Activated CD8-positive, alpha-beta memory T cell treated with anti-CD3 and anti-CD28 coated beads for 4 hours (primary cell): ENCODE measurements around the gene GAB1.

Source experiments
- DNase-seq, 2 donors: peaks; one replicate each; pipeline ENCODE4 v3.0.0-alpha.2; 2020; ENCODE audit warnings: low read depth in 2 of 2

GAB1 gene

DNA sequence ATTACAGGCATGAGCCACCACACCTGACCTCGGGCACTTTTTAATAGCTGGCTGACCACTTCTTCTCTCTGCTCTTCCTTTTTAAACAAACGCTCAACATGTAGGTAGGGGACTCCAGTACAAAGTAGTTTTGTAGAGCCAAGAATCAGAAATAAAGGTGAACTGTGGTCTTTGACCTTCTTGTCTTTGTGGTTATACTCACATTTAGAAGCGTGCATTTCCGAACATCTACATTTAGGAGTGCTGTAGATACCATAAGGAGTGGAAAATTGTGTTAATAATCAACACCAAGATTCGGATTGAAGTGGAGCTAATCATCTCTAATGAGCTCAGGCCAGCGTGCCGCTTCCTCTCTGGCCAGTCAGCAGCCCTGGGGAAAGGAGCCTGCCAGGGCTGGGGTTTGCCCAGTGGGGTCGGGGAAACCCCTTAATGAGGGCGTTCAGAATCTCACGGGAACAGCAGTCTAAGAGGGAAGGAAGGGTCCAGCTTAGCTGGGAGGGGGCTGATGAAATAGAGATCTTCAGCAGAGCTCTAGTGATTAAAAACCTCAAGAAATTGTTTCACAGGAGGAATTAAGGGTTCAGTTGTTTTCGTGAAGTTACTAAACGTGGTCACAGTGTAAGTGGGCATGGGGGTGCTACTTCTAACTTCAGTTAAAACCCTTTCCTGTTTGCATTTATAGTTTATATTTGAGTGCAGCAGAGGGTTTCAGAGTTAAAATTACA is 81.2 kb downstream of the GAB1 start:
- DNase-seq, result no peak

DNA sequence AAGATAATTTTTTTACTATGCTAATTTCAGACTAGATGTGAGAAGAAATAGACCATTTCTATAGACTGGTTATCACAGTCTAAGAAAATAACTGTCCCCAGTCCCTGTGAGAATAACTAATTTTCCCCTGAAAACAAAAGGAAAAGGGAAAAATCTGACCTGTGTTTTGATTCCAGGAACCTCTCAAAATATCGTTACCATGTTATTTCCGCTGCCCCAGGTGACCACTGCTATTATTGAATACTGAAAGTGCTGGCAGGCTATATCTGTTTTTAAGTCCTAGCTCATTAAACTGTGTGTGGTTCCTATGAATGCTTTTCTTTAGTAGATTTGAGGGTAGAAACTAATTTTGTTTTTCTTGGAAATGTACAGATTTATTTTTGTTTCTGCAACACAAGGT is 83.6 kb downstream of the GAB1 start:
- no peak for DNase-seq

DNA sequence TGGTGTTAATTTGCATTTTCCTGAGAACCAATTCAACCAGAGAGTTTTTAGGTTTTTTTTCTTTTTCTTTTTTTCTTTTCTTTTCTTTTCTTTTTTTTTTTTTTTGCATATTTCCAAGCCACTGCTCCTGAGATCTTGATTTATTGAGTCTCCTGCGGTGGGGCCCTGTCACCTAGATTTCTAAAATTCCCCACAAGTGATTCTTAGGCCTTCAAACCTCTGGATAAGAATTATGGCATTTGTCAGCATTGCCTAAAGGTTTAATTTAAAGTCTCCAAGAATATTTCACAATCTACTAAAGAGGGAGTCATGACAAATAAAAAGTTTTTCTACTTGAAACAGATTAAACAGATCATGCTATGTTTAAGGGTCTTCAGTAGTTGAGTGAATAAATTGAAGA is 84.9 kb downstream of the GAB1 start:
- DNase-seq, result no peak

GRCh38 chr4:143424276-143424675 is 87.6 kb downstream of the GAB1 start:
- DNase-seq, result no peak

DNA sequence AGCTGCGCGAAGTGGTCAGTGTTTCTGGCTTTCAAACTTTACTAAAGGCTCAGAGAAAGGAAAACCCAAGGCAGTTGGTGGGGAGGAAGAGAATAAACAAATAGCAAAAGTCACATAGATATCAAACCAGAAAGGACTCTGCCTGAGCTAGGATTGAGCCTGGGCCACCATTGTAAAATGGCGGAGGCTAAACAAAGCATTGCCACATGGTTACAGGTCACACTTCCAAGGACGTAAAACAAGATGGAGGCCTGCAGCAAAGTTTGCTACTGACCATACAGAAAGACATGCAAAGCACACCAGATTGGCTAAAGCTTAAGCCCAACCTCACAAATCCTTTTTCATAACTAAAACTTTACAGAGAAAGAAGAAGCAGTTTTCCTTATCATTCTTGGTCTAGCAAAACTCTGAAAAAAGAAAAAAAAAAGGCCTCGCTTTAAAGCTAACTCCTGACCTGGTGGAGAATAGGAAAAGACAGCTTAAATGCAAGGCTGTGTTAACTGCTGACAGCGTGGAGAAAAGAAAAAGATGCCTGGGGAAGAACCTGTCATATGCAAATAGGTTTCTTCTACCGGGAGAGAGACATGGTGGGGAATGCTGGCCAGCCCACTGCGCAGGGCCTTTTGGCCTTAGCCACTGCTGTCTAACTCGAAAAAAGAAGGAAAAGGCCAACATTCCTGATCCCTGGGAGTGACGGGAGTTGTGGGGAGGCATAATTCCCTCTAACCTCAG is 95.0 kb downstream of the GAB1 start:
- DNase-seq, result no peak

DNA sequence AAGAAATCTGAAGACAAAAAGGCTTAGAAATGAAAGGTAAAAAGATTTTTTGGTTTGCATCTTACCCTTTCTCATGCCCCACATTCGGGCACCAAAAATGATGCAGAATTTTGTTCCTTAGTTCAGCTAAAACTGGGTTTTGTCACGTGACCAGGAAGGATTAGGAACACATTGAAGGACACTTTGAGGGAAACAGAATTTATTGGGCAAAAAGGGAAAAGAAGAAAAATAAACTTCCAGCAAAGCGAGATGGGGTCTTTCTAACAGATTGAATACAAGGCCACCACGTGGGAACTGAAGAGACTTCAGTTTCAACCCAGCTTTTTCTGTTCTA is 95.5 kb downstream of the GAB1 start:
- no peak for DNase-seq

DNA sequence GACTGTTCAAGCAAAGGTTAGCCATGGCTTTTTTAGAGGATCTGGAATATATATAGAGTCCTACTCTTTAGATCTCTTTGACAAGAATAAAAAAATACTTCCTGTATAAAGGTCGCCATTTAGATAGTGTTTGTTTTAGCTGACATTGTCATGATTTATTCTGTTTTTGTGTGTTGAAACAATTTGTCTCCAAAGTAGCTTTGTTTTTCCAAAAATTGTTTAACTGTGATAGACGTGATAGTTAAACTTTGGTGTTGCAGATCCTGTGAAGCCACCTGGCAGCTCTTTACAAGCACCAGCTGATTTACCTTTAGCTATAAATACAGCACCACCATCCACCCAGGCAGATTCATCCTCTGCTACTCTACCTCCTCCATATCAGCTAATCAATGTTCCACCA is 96.6 kb downstream of the GAB1 start:
- no peak for DNase-seq

GRCh38 chr4:143435955-143436354 is 99.3 kb downstream of the GAB1 start:
- no peak for DNase-seq

- no peak for DNase-seq
Observed at GRCh38 chr4:143437476-143437875, 100.8 kb downstream of the GAB1 start.

GRCh38 chr4:143437937-143438336 is 101.3 kb downstream of the GAB1 start:
- DNase-seq, result no peak

DNA sequence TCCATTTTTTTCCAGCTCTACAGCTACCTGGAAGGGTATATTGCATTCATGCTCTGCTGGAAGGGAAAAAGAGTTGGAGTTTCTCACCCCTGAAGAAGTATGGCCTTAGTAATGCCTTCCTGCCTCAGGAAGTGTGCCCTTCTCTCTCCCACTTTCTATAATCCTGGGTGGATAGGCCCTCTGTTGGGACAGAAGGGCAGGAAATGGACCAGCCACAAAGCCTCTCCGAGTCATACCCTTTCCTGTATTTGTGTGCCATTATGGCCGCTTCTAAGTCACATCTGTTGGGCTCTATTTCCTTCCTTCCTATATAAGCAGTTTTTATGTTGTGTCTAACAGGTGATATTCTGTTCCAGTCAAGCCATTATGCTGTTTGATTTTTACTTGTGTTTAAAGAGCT is 102.0 kb downstream of the GAB1 start:
- no peak for DNase-seq

DNA sequence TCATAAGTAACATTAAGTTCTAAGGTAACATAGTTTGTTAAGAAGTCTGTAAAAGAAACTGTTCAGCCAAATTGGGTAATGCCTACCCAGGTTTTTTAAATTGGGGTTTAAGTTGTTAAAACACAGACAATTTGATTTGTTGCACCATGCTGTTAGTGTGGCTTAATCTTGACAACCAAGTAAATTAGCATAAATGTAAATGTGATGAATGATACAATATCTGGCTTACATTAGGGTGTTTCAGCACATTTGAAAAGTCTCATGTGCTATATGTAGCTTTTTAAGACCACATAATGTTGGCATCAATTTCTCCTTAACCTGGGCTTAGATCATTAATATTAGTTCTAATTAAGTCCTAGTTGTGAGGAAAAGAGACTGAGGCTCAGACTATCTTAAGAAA is 104.4 kb downstream of the GAB1 start:
- no peak for DNase-seq

DNA sequence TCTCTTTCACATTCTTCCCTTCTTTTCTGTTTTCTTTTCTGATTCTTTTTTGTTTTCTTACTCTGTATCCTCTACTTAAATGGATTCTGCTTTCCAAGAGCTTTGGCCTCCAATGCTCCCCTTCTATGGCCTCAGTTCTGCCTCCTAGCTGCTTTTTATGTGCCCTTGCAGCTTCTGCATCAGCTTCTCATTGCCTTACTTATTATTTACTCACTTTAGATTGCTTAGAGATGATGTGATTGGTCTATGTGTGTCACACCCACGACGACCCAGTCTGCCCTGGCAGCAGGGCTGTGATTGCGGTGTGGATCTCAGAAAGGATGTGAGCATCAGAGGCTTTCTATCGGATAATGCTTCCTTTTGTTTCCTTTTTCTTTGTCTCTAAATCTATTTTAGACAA is 105.0 kb downstream of the GAB1 start:
- DNase-seq, result no peak

- DNase-seq, result no peak
Observed at GRCh38 chr4:143443728-143444127, 107.1 kb downstream of the GAB1 start.

DNA sequence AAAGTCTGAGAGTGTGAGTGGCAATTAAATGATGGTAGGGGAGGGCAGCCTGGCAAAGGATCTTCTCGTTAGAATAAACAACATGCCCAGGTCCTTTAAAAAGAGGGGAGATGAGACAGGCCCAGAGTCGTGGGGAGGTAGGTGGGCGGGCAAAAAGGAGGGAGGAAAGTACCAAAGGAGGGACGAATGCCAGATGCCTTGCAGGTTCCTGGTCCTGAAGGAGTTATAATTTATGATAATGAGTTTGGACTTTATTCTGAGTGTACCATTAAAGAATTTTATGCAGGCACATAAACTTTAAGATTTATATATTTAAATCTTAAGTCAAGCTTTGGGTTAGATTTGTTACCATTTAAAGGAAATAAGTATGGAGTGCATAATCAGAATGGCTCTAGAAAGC is 114.5 kb downstream of the GAB1 start:
- no peak for DNase-seq

DNA sequence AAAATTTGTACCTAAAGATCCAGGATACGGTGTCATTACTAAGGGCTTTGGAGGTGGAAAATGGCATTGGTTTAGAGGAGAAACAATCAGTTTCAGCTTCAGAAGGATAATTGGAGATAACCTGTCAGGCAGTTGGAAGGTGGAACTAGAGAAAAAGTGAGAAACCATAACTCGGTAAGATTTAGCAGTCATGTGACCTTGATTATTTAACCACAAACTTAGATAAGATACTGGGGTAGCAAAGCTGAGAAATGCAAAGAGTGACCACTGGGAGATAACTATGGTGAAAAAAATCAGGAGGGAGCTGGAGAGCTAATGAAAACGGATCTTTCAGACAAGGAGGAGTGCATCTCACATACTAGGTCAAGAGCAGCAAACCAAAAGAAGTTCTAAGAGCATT is 118.5 kb downstream of the GAB1 start:
- DNase-seq, result no peak

GRCh38 chr4:143458966-143459365 is 122.3 kb downstream of the GAB1 start:
- no peak for DNase-seq

DNA sequence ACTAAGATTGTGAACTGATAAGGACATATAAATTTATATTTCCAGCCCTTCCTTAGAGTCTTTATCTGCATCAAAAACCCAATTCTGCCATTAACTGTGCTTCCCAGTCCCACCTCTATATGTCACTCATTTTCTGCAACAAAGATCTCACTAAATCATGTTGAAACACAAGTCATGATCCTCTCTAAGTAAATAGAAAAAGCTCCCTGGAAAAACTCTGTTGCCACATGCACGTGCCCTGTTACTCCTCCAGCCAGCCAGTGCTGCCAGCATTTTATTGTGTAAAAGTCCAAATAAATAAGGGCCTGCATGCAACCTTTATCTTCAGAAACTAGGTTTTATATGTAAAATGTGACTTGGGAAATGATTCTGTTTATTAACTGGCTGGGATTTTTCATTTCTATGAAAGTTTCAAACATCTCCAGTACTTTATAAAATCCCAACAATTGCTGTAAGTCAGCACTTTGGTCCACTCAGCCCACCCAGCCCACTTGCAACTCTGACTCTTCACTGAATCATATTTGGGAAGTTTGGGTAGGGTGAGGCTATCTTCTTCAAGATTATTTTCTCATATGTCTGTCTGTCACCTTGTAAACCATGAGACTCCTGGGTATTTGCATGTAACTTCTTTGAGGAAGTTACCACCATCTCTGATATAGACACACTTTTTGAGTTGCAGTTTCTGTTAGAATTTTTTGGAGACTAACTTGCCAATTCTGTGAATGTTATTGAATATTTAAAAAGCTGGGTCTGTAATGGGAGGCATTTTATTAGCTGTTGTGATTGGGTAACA is 136.9 kb downstream of the GAB1 start:
- no peak for DNase-seq

GRCh38 chr4:143477487-143477886 is 140.8 kb downstream of the GAB1 start:
- DNase-seq, result no peak

DNA sequence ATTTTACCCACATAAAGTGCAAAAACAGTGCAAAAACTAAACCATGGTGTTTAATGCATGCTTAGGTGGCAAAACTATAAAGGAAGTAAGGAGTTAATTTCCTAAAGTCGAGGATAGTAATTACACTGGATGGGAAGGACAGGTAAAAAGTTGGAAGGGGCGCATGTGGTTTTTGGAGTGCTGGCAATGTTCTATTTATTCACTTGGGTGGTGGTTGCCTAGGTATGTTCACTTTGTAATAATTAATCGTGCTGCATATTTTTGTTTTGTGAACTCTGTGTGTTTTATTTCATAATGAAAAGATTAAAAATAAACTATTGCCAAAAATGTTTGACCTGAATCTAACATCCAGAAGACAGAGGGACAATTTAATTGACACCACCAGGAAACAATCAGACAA is 144.7 kb downstream of the GAB1 start:
- DNase-seq, result no peak

GRCh38 chr4:143482840-143483239 is 146.2 kb downstream of the GAB1 start:
- no peak for DNase-seq

GRCh38 chr4:143486314-143486713 is 149.6 kb downstream of the GAB1 start:
- DNase-seq, result no peak

DNA sequence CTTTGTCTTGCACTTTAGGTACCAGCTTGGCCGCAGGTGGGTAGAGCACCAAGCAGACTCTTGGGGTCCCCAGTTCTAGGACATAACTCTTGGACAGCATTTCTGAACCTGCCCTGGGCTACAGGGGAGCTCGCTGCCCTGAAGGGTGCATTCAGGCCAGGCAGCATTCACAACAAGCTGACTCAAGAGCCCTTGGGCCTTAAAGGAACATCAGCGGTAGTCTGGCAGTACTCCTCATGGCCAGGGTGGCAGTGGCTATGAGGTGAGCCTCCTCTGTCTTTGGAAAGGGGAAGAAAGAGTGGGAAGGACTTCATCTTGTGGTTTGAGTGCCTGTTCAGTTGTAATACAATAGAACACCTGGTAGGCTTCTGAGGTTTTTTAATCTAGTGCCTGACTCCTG is 152.0 kb downstream of the GAB1 start:
- no peak for DNase-seq
